ENCODE measurements around the gene SPHKAP. TPM values are rescaled to one million over a fixed set of nuclear protein-coding genes. Genes with fewer than 3 reads are reported as not detected.

Gene SPHKAP
- polyA plus RNA-seq (not detected in 3 replicates), polyA minus RNA-seq (not detected in 3 replicates)
- not detected for polyA plus RNA-seq (2011; ENCODE audit: low read depth)
- not detected in 2 replicates for polyA plus RNA-seq (2011; cell fraction: cytosol; rRNA removed)
- polyA plus RNA-seq (2011; cell fraction: nucleus; rRNA removed) = not detected in 2 replicates
- polyA plus RNA-seq (2012; ENCODE audit: low replicate concordance) = not detected in 2 replicates
- not detected for polyA minus RNA-seq (2011; cell fraction: cytosol; rRNA and poly(A)+ RNA removed)
- not detected in 2 replicates for polyA minus RNA-seq (2011; cell fraction: nucleus; rRNA and poly(A)+ RNA removed)

GRCh38 chr2:228181098-228182019 is at the start of gene SPHKAP:
Gene SPHKAP, minus strand, starts transcription at chr2:228181687. Its CDS starts 89 bp downstream, at chr2:228181598.
- Histone ChIP-seq H3K27ac (ENCODE audit: control insufficient read depth, insufficient read depth, low read length) (no peak within 1 kb of the TSS), H2AFZ (ENCODE audit: control insufficient read depth, low read length) (no peak within 1 kb of the TSS), H3K4me1 (ENCODE audit: control insufficient read depth, extremely low read depth, insufficient read depth, low read length) (no peaks in the 10 kb centered on the region), H3K79me2 (ENCODE audit: control insufficient read depth, insufficient read depth, low read length) (no peaks in the 10 kb centered on the region), H4K20me1 (ENCODE audit: control insufficient read depth, extremely low read depth, insufficient read depth, low read length) (no peaks in the 10 kb centered on the region), H3K9me1 (ENCODE audit: control insufficient read depth, extremely low read depth, insufficient read depth, low read length) (no peaks in the 10 kb centered on the region), H3K4me2 (ENCODE audit: control insufficient read depth, extremely low read depth, insufficient read depth, low read depth, low read length) (no peak within 1 kb of the TSS), H3K4me3 (ENCODE audit: control insufficient read depth in 2 of 3, extremely low read depth in 1 of 3, insufficient read depth in 2 of 3, low read depth in 1 of 3, low read length in 3 of 3) (no peak within 1 kb of the TSS), H3K9ac (ENCODE audit: control insufficient read depth, extremely low read depth, insufficient read depth, low read length) (no peak within 1 kb of the TSS), H3K27me3 (ENCODE audit: control insufficient read depth, extremely low read depth, insufficient read depth, low read length) (peaks cover 25% of the 10 kb centered on the region), H3K36me3 (ENCODE audit: control insufficient read depth in 2 of 2, extremely low read depth in 1 of 2, insufficient read depth in 2 of 2, low read length in 2 of 2) (no peaks in the 10 kb centered on the region), H3K9me3 (ENCODE audit: control insufficient read depth, low read depth, low read length) (no peaks in the 10 kb centered on the region)
- TF ChIP-seq EZH2 (IDR thresholded peaks at IDR 0.05; ENCODE audit: low read length) (no peak), CTCF (optimal IDR thresholded peaks at IDR 0.05 in 1 of 3, IDR thresholded peaks at IDR 0.05 in 1 of 3, conservative IDR thresholded peaks at IDR 0.05 in 1 of 3; ENCODE audit: extremely low read depth in 1 of 3, insufficient read depth in 2 of 3, low read length in 3 of 3) (no peak)
- dilution Hi-C loops (cut with MboI; ENCODE audit: extremely low pct_ligation_motif_present, low sequenced_read_pairs) = no loop called here
- FAIRE-seq (no peak), DNase-seq (ENCODE audit: low read depth, low spot score) (no peak)

GRCh38 chr2:228227466-228227865 is 46.0 kb upstream of the SPHKAP start:
- DNase-seq (ENCODE audit: low read depth, low spot score) (no peak), FAIRE-seq (no peak)
- no peaks in the 10 kb centered on the region for H3K27me3 ChIP-seq (ENCODE audit: control insufficient read depth, extremely low read depth, insufficient read depth, low read length)
- H3K79me2 ChIP-seq (ENCODE audit: control insufficient read depth, insufficient read depth, low read length) = no peaks in the 10 kb centered on the region
- H3K9me3 ChIP-seq (ENCODE audit: control insufficient read depth, low read depth, low read length) = no peaks in the 10 kb centered on the region
- TF ChIP-seq CTCF (optimal IDR thresholded peaks at IDR 0.05 in 1 of 3, IDR thresholded peaks at IDR 0.05 in 1 of 3, conservative IDR thresholded peaks at IDR 0.05 in 1 of 3; ENCODE audit: extremely low read depth in 1 of 3, insufficient read depth in 2 of 3, low read length in 3 of 3) = no peak
- no peak for TF ChIP-seq EZH2 (IDR thresholded peaks at IDR 0.05; ENCODE audit: low read length)
- H3K4me2 ChIP-seq (ENCODE audit: control insufficient read depth, extremely low read depth, insufficient read depth, low read depth, low read length) = no peak overlapping the region
- no peak overlapping the region for H2AFZ ChIP-seq (ENCODE audit: control insufficient read depth, low read length)
- H3K9me1 ChIP-seq (ENCODE audit: control insufficient read depth, extremely low read depth, insufficient read depth, low read length) = no peaks in the 10 kb centered on the region
- H4K20me1 ChIP-seq (ENCODE audit: control insufficient read depth, extremely low read depth, insufficient read depth, low read length) = no peaks in the 10 kb centered on the region
- no peak overlapping the region for H3K9ac ChIP-seq (ENCODE audit: control insufficient read depth, extremely low read depth, insufficient read depth, low read length)
- no peaks in the 10 kb centered on the region for H3K36me3 ChIP-seq (ENCODE audit: control insufficient read depth in 2 of 2, extremely low read depth in 1 of 2, insufficient read depth in 2 of 2, low read length in 2 of 2)
- H3K4me3 ChIP-seq (ENCODE audit: control insufficient read depth in 2 of 3, extremely low read depth in 1 of 3, insufficient read depth in 2 of 3, low read depth in 1 of 3, low read length in 3 of 3) = no peak overlapping the region
- dilution Hi-C loops (cut with MboI; ENCODE audit: extremely low pct_ligation_motif_present, low sequenced_read_pairs) = no loop called here
- H3K27ac ChIP-seq (ENCODE audit: control insufficient read depth, insufficient read depth, low read length) = no peak overlapping the region
- no peaks in the 10 kb centered on the region for H3K4me1 ChIP-seq (ENCODE audit: control insufficient read depth, extremely low read depth, insufficient read depth, low read length)

Data from keratinocyte (primary cell).